ENCODE measurements around the gene FYTTD1. TPM values are rescaled to one million over a fixed set of nuclear protein-coding genes. Genes with fewer than 3 reads are reported as not detected.

FYTTD1 gene
- total RNA-seq, 1 experiment from 2014 or later: 62.4 TPM

- no peak for DNase-seq (ENCODE audit: low read depth)
Measured at GRCh38 chr3:197833930-197834715, 84.4 kb downstream of the FYTTD1 start.

- DNase-seq (ENCODE audit: low read depth): no peak
Measured at GRCh38 chr3:197835509-197835908, 85.8 kb downstream of the FYTTD1 start.

GRCh38 chr3:197836244-197836643 is 86.6 kb downstream of the FYTTD1 start:
- no peak for DNase-seq (ENCODE audit: low read depth)

Other genes with a start within 250 kb of the FYTTD1 start
- gene BDH1, start 193.9 kb upstream of the FYTTD1 start, total RNA-seq (2014; rRNA removed; shearing (Covaris generic)): 12.4 and 24.7 TPM in 2 replicates
- gene RUBCN, start 13.0 kb upstream of the FYTTD1 start, total RNA-seq (2014; rRNA removed; shearing (Covaris generic)): 38.7 and 53.1 TPM in 2 replicates
- gene LRCH3, start 41.4 kb downstream of the FYTTD1 start, total RNA-seq (2014; rRNA removed; shearing (Covaris generic)): 23.6 and 24.4 TPM in 2 replicates
- 851 and 1,020 TPM in 2 replicates for gene RPL35A, start 200.3 kb downstream of the FYTTD1 start, total RNA-seq (2014; rRNA removed; shearing (Covaris generic))
- 7.1 and 7.7 TPM in 2 replicates for gene LMLN, start 210.3 kb downstream of the FYTTD1 start, total RNA-seq (2014; rRNA removed; shearing (Covaris generic))